ENCODE data around the gene IFITM10.

Gene IFITM10

DNA sequence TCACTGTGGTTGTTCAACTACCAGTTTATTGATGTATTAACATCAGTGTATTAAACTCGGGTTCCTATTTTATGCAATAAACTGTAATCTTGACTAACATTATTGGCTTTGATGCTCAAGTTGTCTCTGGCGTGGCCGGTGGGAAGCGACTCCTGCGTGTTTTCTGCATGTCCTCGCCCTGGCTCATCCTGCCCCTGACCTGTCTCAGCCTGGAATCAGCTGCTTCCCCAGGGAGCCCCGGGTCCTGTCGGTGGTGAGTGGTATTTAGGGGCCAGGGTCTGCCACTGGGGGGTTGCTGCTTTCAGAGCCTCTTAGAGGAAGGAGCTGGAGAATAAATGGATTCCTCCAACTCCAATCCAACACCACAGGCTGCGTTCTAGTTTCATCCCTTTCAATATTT lies 22.5 kb downstream of the IFITM10 start:
- H3K36me3 ChIP-seq (ENCODE audit: insufficient read depth): no peaks in the 10 kb centered on the region
- no peaks in the 10 kb centered on the region for H3K4me1 ChIP-seq (ENCODE audit: low read depth, poor library complexity, severe bottlenecking)
- no peaks in the 10 kb centered on the region for H4K20me1 ChIP-seq (ENCODE audit: insufficient read depth)
- no peak overlapping the region for H3K9ac ChIP-seq
- TF ChIP-seq, protein P1, sequence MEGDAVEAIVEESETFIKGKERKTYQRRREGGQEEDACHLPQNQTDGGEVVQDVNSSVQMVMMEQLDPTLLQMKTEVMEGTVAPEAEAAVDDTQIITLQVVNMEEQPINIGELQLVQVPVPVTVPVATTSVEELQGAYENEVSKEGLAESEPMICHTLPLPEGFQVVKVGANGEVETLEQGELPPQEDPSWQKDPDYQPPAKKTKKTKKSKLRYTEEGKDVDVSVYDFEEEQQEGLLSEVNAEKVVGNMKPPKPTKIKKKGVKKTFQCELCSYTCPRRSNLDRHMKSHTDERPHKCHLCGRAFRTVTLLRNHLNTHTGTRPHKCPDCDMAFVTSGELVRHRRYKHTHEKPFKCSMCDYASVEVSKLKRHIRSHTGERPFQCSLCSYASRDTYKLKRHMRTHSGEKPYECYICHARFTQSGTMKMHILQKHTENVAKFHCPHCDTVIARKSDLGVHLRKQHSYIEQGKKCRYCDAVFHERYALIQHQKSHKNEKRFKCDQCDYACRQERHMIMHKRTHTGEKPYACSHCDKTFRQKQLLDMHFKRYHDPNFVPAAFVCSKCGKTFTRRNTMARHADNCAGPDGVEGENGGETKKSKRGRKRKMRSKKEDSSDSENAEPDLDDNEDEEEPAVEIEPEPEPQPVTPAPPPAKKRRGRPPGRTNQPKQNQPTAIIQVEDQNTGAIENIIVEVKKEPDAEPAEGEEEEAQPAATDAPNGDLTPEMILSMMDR (conservative IDR thresholded peaks at IDR 0.05; ENCODE audit: low read depth, low read length): no peak
- H3K4me2 ChIP-seq: no peak overlapping the region
- H3K79me2 ChIP-seq (ENCODE audit: insufficient read depth, low read depth): no peaks in the 10 kb centered on the region
- peaks cover 79% of the 10 kb centered on the region for H3K27me3 ChIP-seq (ENCODE audit: insufficient read depth, low read depth)
- no peak overlapping the region for H3K27ac ChIP-seq
- no peak overlapping the region for H2AFZ ChIP-seq (ENCODE audit: low read depth)
- H3K4me3 ChIP-seq (IDR thresholded peaks at IDR 0.05; ENCODE audit: insufficient read depth, low read depth, low read length): no peak overlapping the region

GRCh38 chr11:1727096-1727690 lies 23.2 kb downstream of the IFITM10 start:
- H3K27ac ChIP-seq: no peak overlapping the region
- H3K27me3 ChIP-seq (ENCODE audit: insufficient read depth, low read depth): peaks cover 86% of the 10 kb centered on the region
- TF ChIP-seq, protein P1 (conservative IDR thresholded peaks at IDR 0.05; ENCODE audit: low read depth, low read length): no peak

DNA sequence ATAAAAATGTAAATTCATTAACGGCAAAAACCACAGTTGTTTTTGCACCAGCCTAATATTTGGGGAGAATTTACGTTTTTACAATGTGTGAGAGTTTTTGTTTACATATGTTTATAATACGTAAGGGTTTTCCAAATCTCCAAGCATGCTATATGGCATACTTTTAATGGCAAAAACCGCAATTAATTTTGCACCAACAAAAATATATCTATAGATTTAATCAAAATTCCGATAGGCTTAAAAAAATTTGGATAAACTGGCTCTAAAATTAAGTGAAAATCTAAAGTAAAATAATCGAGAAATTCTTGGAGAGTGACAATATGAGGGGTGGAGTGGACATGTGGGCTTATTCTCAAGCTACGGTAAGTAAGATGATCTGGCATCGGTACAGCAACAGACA lies 30.6 kb downstream of the IFITM10 start:
- no peak overlapping the region for H2AFZ ChIP-seq (ENCODE audit: low read depth)
- TF ChIP-seq, protein P1 (conservative IDR thresholded peaks at IDR 0.05; ENCODE audit: low read depth, low read length): no peak
- H3K79me2 ChIP-seq (ENCODE audit: insufficient read depth, low read depth): no peaks in the 10 kb centered on the region
- no peak overlapping the region for H3K9ac ChIP-seq
- no peaks in the 10 kb centered on the region for H3K36me3 ChIP-seq (ENCODE audit: insufficient read depth)
- H3K27ac ChIP-seq: no peak overlapping the region
- no peak overlapping the region for H3K4me3 ChIP-seq (IDR thresholded peaks at IDR 0.05; ENCODE audit: insufficient read depth, low read depth, low read length)
- no peaks in the 10 kb centered on the region for H4K20me1 ChIP-seq (ENCODE audit: insufficient read depth)
- H3K4me2 ChIP-seq: no peak overlapping the region
- peaks cover 96% of the 10 kb centered on the region for H3K27me3 ChIP-seq (ENCODE audit: insufficient read depth, low read depth)
- H3K4me1 ChIP-seq (ENCODE audit: low read depth, poor library complexity, severe bottlenecking): no peaks in the 10 kb centered on the region

More at GRCh38 chr11:1727096-1727690, 23.2 kb downstream of the IFITM10 start:
- H3K79me2 ChIP-seq (ENCODE audit: insufficient read depth, low read depth): no peaks in the 10 kb centered on the region
- no peaks in the 10 kb centered on the region for H3K4me1 ChIP-seq (ENCODE audit: low read depth, poor library complexity, severe bottlenecking)
- H4K20me1 ChIP-seq (ENCODE audit: insufficient read depth): no peaks in the 10 kb centered on the region
- no peak overlapping the region for H3K9ac ChIP-seq
- H3K4me3 ChIP-seq (IDR thresholded peaks at IDR 0.05; ENCODE audit: insufficient read depth, low read depth, low read length): no peak overlapping the region
- H3K4me2 ChIP-seq: no peak overlapping the region
- H2AFZ ChIP-seq (ENCODE audit: low read depth): no peak overlapping the region
- H3K36me3 ChIP-seq (ENCODE audit: insufficient read depth): no peaks in the 10 kb centered on the region

DNA sequence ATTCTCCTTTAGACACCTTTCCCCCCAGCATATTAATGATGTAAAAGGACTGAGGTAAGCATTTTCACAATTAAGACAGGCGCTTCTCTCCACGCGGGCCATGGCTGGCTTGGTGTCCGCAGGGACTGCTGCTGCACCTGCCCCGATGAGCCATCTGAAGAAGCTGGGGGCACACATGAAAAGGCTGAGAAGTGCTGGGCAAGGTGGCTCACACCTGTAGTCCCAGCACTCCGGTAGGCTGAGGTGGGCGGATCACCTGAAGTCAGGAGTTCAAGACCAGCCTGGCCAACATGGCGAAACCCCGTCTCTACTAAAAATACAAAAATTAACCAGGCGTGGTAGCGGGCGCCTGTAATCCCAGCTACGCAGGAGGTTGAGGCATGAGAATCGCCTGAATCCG lies 32.1 kb downstream of the IFITM10 start:
- Histone ChIP-seq H3K4me2 (no peak overlapping the region), H2AFZ (ENCODE audit: low read depth) (no peak overlapping the region), H3K4me1 (ENCODE audit: low read depth, poor library complexity, severe bottlenecking) (no peaks in the 10 kb centered on the region), H3K9ac (no peak overlapping the region), H3K36me3 (ENCODE audit: insufficient read depth) (no peaks in the 10 kb centered on the region), H3K27ac (no peak overlapping the region), H3K27me3 (ENCODE audit: insufficient read depth, low read depth) (peaks cover 94% of the 10 kb centered on the region), H4K20me1 (ENCODE audit: insufficient read depth) (no peaks in the 10 kb centered on the region), H3K79me2 (ENCODE audit: insufficient read depth, low read depth) (no peaks in the 10 kb centered on the region), H3K4me3 (IDR thresholded peaks at IDR 0.05; ENCODE audit: insufficient read depth, low read depth, low read length) (no peak overlapping the region)
- TF ChIP-seq, protein P1 (conservative IDR thresholded peaks at IDR 0.05; ENCODE audit: low read depth, low read length): no peak
